ENCODE data around the gene OXSR1. TPM values are rescaled to one million over a fixed set of nuclear protein-coding genes. Genes with fewer than 3 reads are reported as not detected.

The OXSR1 gene
- total RNA-seq, 2 donors from 2014 or later = 21.2 to 32.7 TPM

GRCh38 chr3:38203690-38204089 lies 38.4 kb downstream of the OXSR1 start:
- H3K4me3 ChIP-seq = no peak overlapping the region
- H3K4me1 ChIP-seq (replicated peaks) = no peaks in the 10 kb centered on the region
- WGBS = 92% methylated on average over 2 of the region's 2 CpGs
- intact Hi-C loops (cut with DNase I) = no loop called here
- TF ChIP-seq POLR2AphosphoS5 (IDR thresholded peaks at IDR 0.05) = no peak
- no peak for TF ChIP-seq POLR2A (IDR thresholded peaks at IDR 0.05)
- no peak for TF ChIP-seq CTCF (IDR thresholded peaks at IDR 0.05)
- no peak overlapping the region for H3K27ac ChIP-seq
- H3K9me3 ChIP-seq = no peaks in the 10 kb centered on the region
- H3K36me3 ChIP-seq = no peaks in the 10 kb centered on the region
- DNase-seq (ENCODE audit: low spot score) = no peak
- no peaks in the 10 kb centered on the region for H3K27me3 ChIP-seq (replicated peaks; ENCODE audit: insufficient read depth)

GRCh38 chr3:38204599-38205471 lies 39.5 kb downstream of the OXSR1 start:
- no peaks in the 10 kb centered on the region for H3K9me3 ChIP-seq
- TF ChIP-seq POLR2A (IDR thresholded peaks at IDR 0.05) (no peak), CTCF (IDR thresholded peaks at IDR 0.05) (no peak), POLR2AphosphoS5 (IDR thresholded peaks at IDR 0.05) (no peak)
- 95% methylated on average over 4 of the region's 4 CpGs for whole genome bisulfite sequencing
- H3K4me3 ChIP-seq = no peak overlapping the region
- H3K27me3 ChIP-seq (replicated peaks; ENCODE audit: insufficient read depth) = no peaks in the 10 kb centered on the region
- intact Hi-C loops (cut with DNase I) = no loop called here
- H3K36me3 ChIP-seq = no peaks in the 10 kb centered on the region
- no peaks in the 10 kb centered on the region for H3K4me1 ChIP-seq (replicated peaks)
- no peak overlapping the region for H3K27ac ChIP-seq
- no peak for DNase-seq (ENCODE audit: low spot score)

- intact Hi-C loops (cut with DNase I) = no loop called here
- no peaks in the 10 kb centered on the region for H3K36me3 ChIP-seq
- no peak overlapping the region for H3K27ac ChIP-seq
- 90% methylated on average over 3 of the region's 3 CpGs for WGBS
- H3K4me1 ChIP-seq (replicated peaks) = no peaks in the 10 kb centered on the region
- TF ChIP-seq POLR2A (IDR thresholded peaks at IDR 0.05) = no peak
- no peak for TF ChIP-seq POLR2AphosphoS5 (IDR thresholded peaks at IDR 0.05)
- TF ChIP-seq CTCF (IDR thresholded peaks at IDR 0.05) = no peak
- no peak for DNase-seq (ENCODE audit: low spot score)
- no peaks in the 10 kb centered on the region for H3K9me3 ChIP-seq
- no peaks in the 10 kb centered on the region for H3K27me3 ChIP-seq (replicated peaks; ENCODE audit: insufficient read depth)
- H3K4me3 ChIP-seq = no peak overlapping the region
Observed at GRCh38 chr3:38205472-38205805, 40.1 kb downstream of the OXSR1 start.

GRCh38 chr3:38207254-38208003 lies 42.1 kb downstream of the OXSR1 start:
- Histone ChIP-seq H3K27ac (no peak overlapping the region), H3K4me3 (no peak overlapping the region), H3K27me3 (replicated peaks; ENCODE audit: insufficient read depth) (no peaks in the 10 kb centered on the region), H3K36me3 (no peaks in the 10 kb centered on the region), H3K9me3 (no peaks in the 10 kb centered on the region), H3K4me1 (replicated peaks) (no peaks in the 10 kb centered on the region)
- 88% methylated on average over 4 of the region's 4 CpGs for WGBS
- DNase-seq (ENCODE audit: low spot score) = no peak
- intact Hi-C loops (cut with DNase I) = no loop called here
- TF ChIP-seq POLR2A (IDR thresholded peaks at IDR 0.05) (no peak), CTCF (IDR thresholded peaks at IDR 0.05) (no peak)
